Measurements from ENCODE around the gene GPR153. TPM values are rescaled to one million over a fixed set of nuclear protein-coding genes. Genes with fewer than 3 reads are reported as not detected.

Gene GPR153
- total RNA-seq, 1 donor from 2014 or later, result 16.6 TPM

- no peak overlapping the region for H3K4me3 ChIP-seq
- H3K27me3 ChIP-seq (ENCODE audit: low read depth), result peaks cover 4% of the 10 kb centered on the region
- no peaks in the 10 kb centered on the region for H3K9me3 ChIP-seq
- intact Hi-C loops (cut with DNase I), result no loop called here
- H3K4me1 ChIP-seq, result peaks cover 9% of the 10 kb centered on the region
- H3K27ac ChIP-seq, result no peak overlapping the region
- DNase-seq (no peak), ATAC-seq (no peak)
- no peak for TF ChIP-seq CTCF (IDR thresholded peaks at IDR 0.05)
- H3K36me3 ChIP-seq, result no peaks in the 10 kb centered on the region
Observed at GRCh38 chr1:6267686-6268322, 6.9 kb upstream of the GPR153 start.

- H3K27me3 ChIP-seq (ENCODE audit: low read depth), result peaks cover 14% of the 10 kb centered on the region
- no peaks in the 10 kb centered on the region for H3K9me3 ChIP-seq
- H3K4me1 ChIP-seq, result peaks cover 19% of the 10 kb centered on the region
- no peak overlapping the region for H3K4me3 ChIP-seq
- H3K27ac ChIP-seq, result no peak overlapping the region
- no peak for ATAC-seq
- H3K36me3 ChIP-seq, result no peaks in the 10 kb centered on the region
- TF ChIP-seq CTCF (IDR thresholded peaks at IDR 0.05), result no peak
- intact Hi-C loops (cut with DNase I), result no loop called here
- DNase-seq, result no peak
Observed at GRCh38 chr1:6266641-6267040, 5.7 kb upstream of the GPR153 start.

GRCh38 chr1:6265151-6265550 lies 4.3 kb upstream of the GPR153 start:
- no peak for DNase-seq
- H3K27me3 ChIP-seq (ENCODE audit: low read depth), result peaks cover 18% of the 10 kb centered on the region
- TF ChIP-seq CTCF (IDR thresholded peaks at IDR 0.05), result no peak
- no peaks in the 10 kb centered on the region for H3K9me3 ChIP-seq
- H3K4me1 ChIP-seq, result peaks cover 23% of the 10 kb centered on the region
- no peak overlapping the region for H3K4me3 ChIP-seq
- no peak overlapping the region for H3K27ac ChIP-seq
- intact Hi-C loops (cut with DNase I), result no loop called here
- H3K36me3 ChIP-seq, result no peaks in the 10 kb centered on the region
- no peak for ATAC-seq

DNA sequence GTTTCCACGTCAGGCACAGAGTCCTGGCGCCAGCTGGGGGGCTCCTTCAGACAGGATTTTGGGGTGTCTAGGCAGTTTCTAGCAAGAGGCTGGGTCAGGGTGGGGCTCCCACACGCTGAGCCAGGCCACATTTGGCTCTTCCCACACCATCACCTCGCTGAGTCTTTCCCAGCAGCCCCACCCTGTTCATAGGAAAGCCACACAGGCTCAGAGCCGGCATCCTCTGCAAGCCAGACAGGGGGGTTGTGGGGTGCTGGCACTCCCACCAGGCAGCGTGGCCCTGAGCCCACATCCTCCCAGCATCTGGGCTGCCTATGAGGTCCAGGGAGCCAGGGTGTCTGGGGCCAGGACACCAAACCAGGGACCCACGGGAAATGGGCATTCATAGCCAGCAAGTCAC lies 2.8 kb upstream of the GPR153 start:
- Histone ChIP-seq H3K4me3 (no peak overlapping the region), H3K27me3 (ENCODE audit: low read depth) (peaks cover 24% of the 10 kb centered on the region), H3K36me3 (no peaks in the 10 kb centered on the region), H3K27ac (peak overlapping the region; percentile 21), H3K9me3 (no peaks in the 10 kb centered on the region), H3K4me1 (peaks cover 33% of the 10 kb centered on the region)
- no peak for TF ChIP-seq CTCF (IDR thresholded peaks at IDR 0.05)
- intact Hi-C loops (cut with DNase I), result no loop called here
- DNase-seq (no peak), ATAC-seq (no peak)

DNA sequence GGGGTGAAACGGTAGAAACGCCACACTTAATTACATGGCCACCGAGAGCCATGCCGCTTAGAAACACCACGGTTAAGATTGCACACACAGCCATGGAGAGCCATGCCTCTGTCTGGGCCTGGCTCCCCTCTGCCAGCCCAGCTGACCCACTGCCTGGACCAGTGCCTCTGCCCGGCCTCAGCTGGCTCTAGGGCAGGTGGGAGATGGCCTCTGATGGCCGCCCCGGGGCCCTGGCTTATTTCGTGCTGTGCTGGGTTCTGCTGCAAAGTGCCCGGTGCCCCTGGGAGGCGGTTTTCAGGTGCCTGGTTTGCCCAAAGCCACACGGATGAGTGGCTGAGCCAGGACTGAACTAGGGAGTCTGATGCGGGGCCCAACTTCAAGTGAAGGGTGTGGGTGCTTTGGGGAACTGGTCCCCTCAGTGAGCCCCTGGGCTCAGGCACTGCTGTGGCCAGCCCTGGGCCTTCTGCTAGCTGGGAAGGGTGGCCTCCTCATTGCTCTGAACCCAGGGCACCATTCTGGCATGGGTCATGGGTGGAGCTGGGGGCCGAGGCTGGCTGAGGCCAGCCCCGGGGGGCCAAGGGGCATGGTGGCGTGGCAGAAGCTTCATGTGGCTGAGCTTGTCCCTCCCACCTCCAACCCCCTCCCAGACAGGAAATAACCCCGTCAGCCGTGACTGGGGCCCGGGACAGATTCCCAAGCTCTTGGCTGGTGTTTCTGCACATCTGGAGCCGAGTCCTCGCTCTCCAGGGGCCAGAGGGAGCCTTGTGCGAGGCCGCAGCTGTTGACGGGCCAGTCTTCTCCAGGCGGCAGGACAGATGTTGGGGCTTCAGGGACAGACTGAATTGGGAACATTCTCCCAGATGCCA lies 1.9 kb upstream of the GPR153 start:
- H3K4me3 ChIP-seq, result no peak overlapping the region
- H3K4me1 ChIP-seq, result peaks cover 33% of the 10 kb centered on the region
- no peaks in the 10 kb centered on the region for H3K36me3 ChIP-seq
- H3K9me3 ChIP-seq, result no peaks in the 10 kb centered on the region
- H3K27me3 ChIP-seq (ENCODE audit: low read depth), result peaks cover 24% of the 10 kb centered on the region
- DNase-seq (no peak), ATAC-seq (peak in 1 of 2 donors; percentile 8)
- H3K27ac ChIP-seq, result peak overlapping the region; percentile 41
- intact Hi-C loops (cut with DNase I), result no loop called here
- no peak for TF ChIP-seq CTCF (IDR thresholded peaks at IDR 0.05)
